ENCODE measurements around the gene TBC1D22B. TPM values are rescaled to one million over a fixed set of nuclear protein-coding genes. Genes with fewer than 3 reads are reported as not detected.

TBC1D22B gene
- total and polyA plus RNA-seq, 2 of the 13 experiments (the other 11 are each of a cell fraction or from before 2014, with no cell fraction given): 9.7 to 12.9 TPM

DNA sequence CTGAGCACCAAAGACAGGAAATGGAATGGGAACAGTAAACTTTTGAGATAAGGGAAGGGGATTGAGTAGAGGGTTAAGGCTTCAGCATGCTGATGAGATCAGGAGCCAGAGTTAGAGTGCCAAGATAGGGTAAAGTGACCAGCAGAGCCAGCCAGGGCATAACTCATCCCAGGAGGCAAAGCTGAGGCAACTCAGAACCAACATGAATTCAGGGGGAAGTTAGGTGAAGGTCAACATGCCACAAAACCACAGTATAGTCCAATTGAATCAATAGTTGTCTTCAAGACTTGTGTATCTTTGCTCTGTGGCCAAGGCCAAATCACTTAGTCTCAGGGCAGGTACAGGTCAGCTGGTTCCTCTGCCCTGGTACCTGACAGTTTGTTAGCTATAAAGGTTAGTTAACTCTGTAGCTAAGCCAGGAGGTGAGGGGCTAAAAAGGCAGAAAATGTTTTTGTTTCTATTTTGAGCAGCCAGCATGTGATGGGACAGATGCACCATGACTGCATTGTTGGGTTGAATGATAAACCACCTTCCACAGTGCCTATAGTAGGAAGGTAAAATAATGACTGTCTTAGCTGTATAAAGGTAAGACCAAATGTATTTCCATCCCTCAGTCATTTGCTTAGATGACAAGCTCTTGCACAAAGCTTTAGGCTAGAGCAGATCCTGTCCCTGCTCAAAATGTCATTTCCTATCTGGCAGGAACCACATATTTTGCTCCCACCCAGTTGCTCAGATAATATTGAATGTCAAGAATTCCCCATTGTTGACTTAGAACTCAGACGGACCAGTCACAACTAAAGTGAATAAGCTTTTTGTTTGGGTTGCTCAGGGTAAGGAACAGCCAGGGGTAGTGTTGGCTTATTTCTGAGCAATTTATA, 112.0 kb downstream of the TBC1D22B start (continued):
- no peak for TF ChIP-seq HOXA9 (CRISPR knock-in tag; IDR thresholded peaks at IDR 0.05; ENCODE audit: borderline replicate concordance)
- TF ChIP-seq EHMT2 (IDR thresholded peaks at IDR 0.05; ENCODE audit: borderline replicate concordance, low read depth, low read length): no peak
- TF ChIP-seq, protein P1, sequence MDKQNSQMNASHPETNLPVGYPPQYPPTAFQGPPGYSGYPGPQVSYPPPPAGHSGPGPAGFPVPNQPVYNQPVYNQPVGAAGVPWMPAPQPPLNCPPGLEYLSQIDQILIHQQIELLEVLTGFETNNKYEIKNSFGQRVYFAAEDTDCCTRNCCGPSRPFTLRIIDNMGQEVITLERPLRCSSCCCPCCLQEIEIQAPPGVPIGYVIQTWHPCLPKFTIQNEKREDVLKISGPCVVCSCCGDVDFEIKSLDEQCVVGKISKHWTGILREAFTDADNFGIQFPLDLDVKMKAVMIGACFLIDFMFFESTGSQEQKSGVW (CRISPR knock-in tag; IDR thresholded peaks at IDR 0.05; ENCODE audit: borderline replicate concordance): no peak
- TF ChIP-seq CHD4 (IDR thresholded peaks at IDR 0.05; ENCODE audit: borderline replicate concordance, low read length): no peak
- 0 out of 2 replicates have a peak, but pooled peaks have one; percentile 30 for TF ChIP-seq NFYB (CRISPR knock-in tag; IDR thresholded peaks at IDR 0.05)
- TF ChIP-seq YY1 (IDR thresholded peaks at IDR 0.05; ENCODE audit: insufficient read depth, insufficient replicate concordance, low read depth, low read length): no peak
- TF ChIP-seq ZNF343 (CRISPR knock-in tag; IDR thresholded peaks at IDR 0.05): no peak
- TF ChIP-seq, protein P2, sequence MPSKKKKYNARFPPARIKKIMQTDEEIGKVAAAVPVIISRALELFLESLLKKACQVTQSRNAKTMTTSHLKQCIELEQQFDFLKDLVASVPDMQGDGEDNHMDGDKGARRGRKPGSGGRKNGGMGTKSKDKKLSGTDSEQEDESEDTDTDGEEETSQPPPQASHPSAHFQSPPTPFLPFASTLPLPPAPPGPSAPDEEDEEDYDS (CRISPR knock-in tag; IDR thresholded peaks at IDR 0.05): 0 out of 2 replicates have a peak, but pooled peaks have one; percentile 14
- no peak for TF ChIP-seq ZNF546 (CRISPR knock-in tag; conservative IDR thresholded peaks at IDR 0.05)
- TF ChIP-seq, protein P3, sequence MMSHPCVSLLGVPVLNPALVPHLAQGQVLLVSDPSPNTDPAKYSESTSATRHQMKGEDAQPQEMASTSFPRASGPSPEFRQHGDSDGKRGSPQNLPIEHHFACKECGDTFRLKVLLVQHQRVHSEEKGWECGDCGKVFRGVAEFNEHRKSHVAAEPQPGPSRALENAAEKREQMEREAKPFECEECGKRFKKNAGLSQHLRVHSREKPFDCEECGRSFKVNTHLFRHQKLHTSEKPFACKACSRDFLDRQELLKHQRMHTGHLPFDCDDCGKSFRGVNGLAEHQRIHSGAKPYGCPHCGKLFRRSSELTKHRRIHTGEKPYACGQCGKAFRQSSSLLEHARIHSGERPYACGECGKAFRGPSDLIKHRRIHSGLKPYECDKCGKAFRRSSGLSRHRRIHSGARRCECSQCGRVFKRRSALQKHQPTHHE (CRISPR knock-in tag; IDR thresholded peaks at IDR 0.05; ENCODE audit: borderline replicate concordance): no peak; the same call in 1 of the 2 replicates
- TF ChIP-seq, protein P4, sequence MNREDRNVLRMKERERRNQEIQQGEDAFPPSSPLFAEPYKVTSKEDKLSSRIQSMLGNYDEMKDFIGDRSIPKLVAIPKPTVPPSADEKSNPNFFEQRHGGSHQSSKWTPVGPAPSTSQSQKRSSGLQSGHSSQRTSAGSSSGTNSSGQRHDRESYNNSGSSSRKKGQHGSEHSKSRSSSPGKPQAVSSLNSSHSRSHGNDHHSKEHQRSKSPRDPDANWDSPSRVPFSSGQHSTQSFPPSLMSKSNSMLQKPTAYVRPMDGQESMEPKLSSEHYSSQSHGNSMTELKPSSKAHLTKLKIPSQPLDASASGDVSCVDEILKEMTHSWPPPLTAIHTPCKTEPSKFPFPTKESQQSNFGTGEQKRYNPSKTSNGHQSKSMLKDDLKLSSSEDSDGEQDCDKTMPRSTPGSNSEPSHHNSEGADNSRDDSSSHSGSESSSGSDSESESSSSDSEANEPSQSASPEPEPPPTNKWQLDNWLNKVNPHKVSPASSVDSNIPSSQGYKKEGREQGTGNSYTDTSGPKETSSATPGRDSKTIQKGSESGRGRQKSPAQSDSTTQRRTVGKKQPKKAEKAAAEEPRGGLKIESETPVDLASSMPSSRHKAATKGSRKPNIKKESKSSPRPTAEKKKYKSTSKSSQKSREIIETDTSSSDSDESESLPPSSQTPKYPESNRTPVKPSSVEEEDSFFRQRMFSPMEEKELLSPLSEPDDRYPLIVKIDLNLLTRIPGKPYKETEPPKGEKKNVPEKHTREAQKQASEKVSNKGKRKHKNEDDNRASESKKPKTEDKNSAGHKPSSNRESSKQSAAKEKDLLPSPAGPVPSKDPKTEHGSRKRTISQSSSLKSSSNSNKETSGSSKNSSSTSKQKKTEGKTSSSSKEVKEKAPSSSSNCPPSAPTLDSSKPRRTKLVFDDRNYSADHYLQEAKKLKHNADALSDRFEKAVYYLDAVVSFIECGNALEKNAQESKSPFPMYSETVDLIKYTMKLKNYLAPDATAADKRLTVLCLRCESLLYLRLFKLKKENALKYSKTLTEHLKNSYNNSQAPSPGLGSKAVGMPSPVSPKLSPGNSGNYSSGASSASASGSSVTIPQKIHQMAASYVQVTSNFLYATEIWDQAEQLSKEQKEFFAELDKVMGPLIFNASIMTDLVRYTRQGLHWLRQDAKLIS (CRISPR knock-in tag; IDR thresholded peaks at IDR 0.05): no peak
- TF ChIP-seq RFX3 (CRISPR knock-in tag; IDR thresholded peaks at IDR 0.05): no peak
- TF ChIP-seq, protein P5, sequence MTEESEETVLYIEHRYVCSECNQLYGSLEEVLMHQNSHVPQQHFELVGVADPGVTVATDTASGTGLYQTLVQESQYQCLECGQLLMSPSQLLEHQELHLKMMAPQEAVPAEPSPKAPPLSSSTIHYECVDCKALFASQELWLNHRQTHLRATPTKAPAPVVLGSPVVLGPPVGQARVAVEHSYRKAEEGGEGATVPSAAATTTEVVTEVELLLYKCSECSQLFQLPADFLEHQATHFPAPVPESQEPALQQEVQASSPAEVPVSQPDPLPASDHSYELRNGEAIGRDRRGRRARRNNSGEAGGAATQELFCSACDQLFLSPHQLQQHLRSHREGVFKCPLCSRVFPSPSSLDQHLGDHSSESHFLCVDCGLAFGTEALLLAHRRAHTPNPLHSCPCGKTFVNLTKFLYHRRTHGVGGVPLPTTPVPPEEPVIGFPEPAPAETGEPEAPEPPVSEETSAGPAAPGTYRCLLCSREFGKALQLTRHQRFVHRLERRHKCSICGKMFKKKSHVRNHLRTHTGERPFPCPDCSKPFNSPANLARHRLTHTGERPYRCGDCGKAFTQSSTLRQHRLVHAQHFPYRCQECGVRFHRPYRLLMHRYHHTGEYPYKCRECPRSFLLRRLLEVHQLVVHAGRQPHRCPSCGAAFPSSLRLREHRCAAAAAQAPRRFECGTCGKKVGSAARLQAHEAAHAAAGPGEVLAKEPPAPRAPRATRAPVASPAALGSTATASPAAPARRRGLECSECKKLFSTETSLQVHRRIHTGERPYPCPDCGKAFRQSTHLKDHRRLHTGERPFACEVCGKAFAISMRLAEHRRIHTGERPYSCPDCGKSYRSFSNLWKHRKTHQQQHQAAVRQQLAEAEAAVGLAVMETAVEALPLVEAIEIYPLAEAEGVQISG (CRISPR knock-in tag; IDR thresholded peaks at IDR 0.05): 0 out of 2 replicates have a peak, but pooled peaks have one; percentile 26
- TF ChIP-seq, protein P6, sequence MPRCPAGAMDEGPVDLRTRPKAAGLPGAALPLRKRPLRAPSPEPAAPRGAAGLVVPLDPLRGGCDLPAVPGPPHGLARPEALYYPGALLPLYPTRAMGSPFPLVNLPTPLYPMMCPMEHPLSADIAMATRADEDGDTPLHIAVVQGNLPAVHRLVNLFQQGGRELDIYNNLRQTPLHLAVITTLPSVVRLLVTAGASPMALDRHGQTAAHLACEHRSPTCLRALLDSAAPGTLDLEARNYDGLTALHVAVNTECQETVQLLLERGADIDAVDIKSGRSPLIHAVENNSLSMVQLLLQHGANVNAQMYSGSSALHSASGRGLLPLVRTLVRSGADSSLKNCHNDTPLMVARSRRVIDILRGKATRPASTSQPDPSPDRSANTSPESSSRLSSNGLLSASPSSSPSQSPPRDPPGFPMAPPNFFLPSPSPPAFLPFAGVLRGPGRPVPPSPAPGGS (CRISPR knock-in tag; IDR thresholded peaks at IDR 0.05): no peak
- no peak for TF ChIP-seq ZNF678 (CRISPR knock-in tag; IDR thresholded peaks at IDR 0.05)
- no peak for TF ChIP-seq RFX5 (IDR thresholded peaks at IDR 0.05; ENCODE audit: low read depth, low read length)
- TF ChIP-seq ZFP36L1 (CRISPR knock-in tag; IDR thresholded peaks at IDR 0.05): peak; percentile 53; the same call in 1 of the 2 replicates

Data from HepG2 (cell line).